VCaP (cell line): ENCODE results near the gene CUL3.
"Not testable (repeated sequence)": the region's sequence is repeated elsewhere in the genome, so short reads cannot be mapped to it uniquely, and the experiment has no call there.

Experiments
- H3K27ac ChIP-seq: fragments of 450-650 bp; 2 replicates; pipeline ENCODE4 v1.5.1; 2017
- TF ChIP-seq, protein P1 (sequence below): fragments of 450-650 bp; conservative IDR thresholded peaks from 2 replicates; pipeline ENCODE4 v1.5.1; 2017; ENCODE audit warnings: mild to moderate bottlenecking, moderate library complexity

Gene CUL3

GRCh38 chr2:224538561-224539138, 46.5 kb downstream of the CUL3 start:
- H3K27ac ChIP-seq, result no peak overlapping the region
- TF ChIP-seq, protein P1, sequence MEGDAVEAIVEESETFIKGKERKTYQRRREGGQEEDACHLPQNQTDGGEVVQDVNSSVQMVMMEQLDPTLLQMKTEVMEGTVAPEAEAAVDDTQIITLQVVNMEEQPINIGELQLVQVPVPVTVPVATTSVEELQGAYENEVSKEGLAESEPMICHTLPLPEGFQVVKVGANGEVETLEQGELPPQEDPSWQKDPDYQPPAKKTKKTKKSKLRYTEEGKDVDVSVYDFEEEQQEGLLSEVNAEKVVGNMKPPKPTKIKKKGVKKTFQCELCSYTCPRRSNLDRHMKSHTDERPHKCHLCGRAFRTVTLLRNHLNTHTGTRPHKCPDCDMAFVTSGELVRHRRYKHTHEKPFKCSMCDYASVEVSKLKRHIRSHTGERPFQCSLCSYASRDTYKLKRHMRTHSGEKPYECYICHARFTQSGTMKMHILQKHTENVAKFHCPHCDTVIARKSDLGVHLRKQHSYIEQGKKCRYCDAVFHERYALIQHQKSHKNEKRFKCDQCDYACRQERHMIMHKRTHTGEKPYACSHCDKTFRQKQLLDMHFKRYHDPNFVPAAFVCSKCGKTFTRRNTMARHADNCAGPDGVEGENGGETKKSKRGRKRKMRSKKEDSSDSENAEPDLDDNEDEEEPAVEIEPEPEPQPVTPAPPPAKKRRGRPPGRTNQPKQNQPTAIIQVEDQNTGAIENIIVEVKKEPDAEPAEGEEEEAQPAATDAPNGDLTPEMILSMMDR, result no peak

GRCh38 chr2:224532931-224533330, 52.2 kb downstream of the CUL3 start:
- TF ChIP-seq, protein P1, result no peak
- H3K27ac ChIP-seq, result no peak overlapping the region

GRCh38 chr2:224532441-224532840, 52.7 kb downstream of the CUL3 start:
- H3K27ac ChIP-seq, result no peak overlapping the region
- TF ChIP-seq, protein P1, result no peak

DNA sequence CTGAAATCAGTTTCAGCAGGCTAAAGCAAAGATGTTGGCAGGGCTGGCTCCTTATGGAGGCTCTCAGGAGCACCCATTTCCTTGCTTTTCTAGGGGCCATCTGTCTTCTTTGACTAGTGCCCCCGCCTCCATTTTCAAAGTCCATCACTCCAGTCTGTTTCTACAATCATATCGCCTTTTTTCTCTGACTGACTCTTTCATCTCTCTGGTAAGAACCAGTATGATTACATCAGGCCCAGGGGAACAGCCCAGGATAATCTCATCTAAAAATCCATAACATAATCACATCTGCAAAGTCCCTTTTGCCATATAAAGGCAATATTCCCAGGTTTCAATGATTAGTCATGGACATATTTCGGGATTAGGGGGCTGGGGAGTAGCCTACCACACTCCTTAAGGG, 57.0 kb downstream of the CUL3 start:
- no peak overlapping the region for H3K27ac ChIP-seq
- TF ChIP-seq, protein P1, result no peak

- no peak overlapping the region for H3K27ac ChIP-seq
- TF ChIP-seq, protein P1, result no peak
Measured at GRCh38 chr2:224525774-224526173, 59.4 kb downstream of the CUL3 start.

GRCh38 chr2:224524657-224525056, 60.5 kb downstream of the CUL3 start:
- no peak overlapping the region for H3K27ac ChIP-seq
- TF ChIP-seq, protein P1, result no peak

- TF ChIP-seq, protein P1, result no peak
- H3K27ac ChIP-seq, result no peak overlapping the region
Measured at GRCh38 chr2:224523626-224524577, 61.3 kb downstream of the CUL3 start.

DNA sequence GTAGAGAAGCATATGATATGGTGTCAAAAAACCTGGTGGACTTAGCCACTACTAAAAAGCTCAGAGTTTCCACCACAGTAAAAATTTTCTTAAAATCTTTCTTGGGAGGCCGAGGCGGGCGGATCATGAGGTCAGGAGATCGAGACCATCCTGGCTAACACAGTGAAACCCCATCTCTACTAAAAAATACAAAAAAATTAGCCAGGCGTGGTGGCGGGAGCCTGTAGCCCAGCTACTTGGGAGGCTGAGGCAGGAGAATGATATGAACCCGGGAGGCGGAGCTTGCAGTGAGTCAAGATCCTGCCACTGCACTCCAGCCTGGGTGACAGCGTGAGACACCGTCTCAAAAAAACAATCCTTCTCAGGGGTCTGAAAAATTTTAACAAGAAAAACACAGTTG, 62.7 kb downstream of the CUL3 start:
- H3K27ac ChIP-seq, result not testable (repeated sequence)
